PC-3 (cell line): ENCODE results near the gene CSTF2.
"Not testable (repeated sequence)": the region's sequence is repeated elsewhere in the genome, so short reads cannot be mapped to it uniquely, and the experiment has no call there.

Experiments used
- EZH2 ChIP-seq: fragments of 300-600 bp; sonication (generic); IDR thresholded peaks from one replicate; pipeline ENCODE4 v1.6.1; 2017; ENCODE audit warnings: antibody characterized with exemption, mild to moderate bottlenecking, low read length; ENCODE audit not compliant: unreplicated experiment
- EZH2phosphoT487 ChIP-seq: fragments of 300-600 bp; sonication (generic); IDR thresholded peaks from 2 replicates; pipeline ENCODE4 v1.6.1; 2018; ENCODE audit warnings: mild to moderate bottlenecking, antibody characterized with exemption, low read length, borderline replicate concordance
- TF ChIP-seq, protein P1 (sequence below): fragments of 300-600 bp; sonication (generic); conservative IDR thresholded peaks from 2 replicates; pipeline ENCODE4 v1.5.1; 2017; ENCODE audit warnings: antibody characterized with exemption, low read depth, mild to moderate bottlenecking, low read length

- TF ChIP-seq, protein P1, sequence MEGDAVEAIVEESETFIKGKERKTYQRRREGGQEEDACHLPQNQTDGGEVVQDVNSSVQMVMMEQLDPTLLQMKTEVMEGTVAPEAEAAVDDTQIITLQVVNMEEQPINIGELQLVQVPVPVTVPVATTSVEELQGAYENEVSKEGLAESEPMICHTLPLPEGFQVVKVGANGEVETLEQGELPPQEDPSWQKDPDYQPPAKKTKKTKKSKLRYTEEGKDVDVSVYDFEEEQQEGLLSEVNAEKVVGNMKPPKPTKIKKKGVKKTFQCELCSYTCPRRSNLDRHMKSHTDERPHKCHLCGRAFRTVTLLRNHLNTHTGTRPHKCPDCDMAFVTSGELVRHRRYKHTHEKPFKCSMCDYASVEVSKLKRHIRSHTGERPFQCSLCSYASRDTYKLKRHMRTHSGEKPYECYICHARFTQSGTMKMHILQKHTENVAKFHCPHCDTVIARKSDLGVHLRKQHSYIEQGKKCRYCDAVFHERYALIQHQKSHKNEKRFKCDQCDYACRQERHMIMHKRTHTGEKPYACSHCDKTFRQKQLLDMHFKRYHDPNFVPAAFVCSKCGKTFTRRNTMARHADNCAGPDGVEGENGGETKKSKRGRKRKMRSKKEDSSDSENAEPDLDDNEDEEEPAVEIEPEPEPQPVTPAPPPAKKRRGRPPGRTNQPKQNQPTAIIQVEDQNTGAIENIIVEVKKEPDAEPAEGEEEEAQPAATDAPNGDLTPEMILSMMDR: not testable (repeated sequence)
- not testable (repeated sequence) for TF ChIP-seq EZH2, EZH2phosphoT487
Measured at GRCh38 chrX:100808265-100808664, 11.9 kb upstream of the CSTF2 start.
